Glutamatergic neuron (in vitro differentiated cells): ENCODE results near the gene ALPK3. TPM values are rescaled to one million over a fixed set of nuclear protein-coding genes. Genes with fewer than 3 reads are reported as not detected.

Experiments used
- DNase-seq: peaks from one replicate; pipeline ENCODE4 v3.0.0; 2022
- H3K27ac Mint-ChIP-seq: one replicate; pipeline ENCODE4 v1.8.0; 2020; ENCODE audit warnings: mild to moderate bottlenecking, mixed read lengths, inconsistent platforms; ENCODE audit not compliant: unreplicated experiment
- H3K27me3 Mint-ChIP-seq: one replicate; pipeline ENCODE4 v1.8.0; 2020; ENCODE audit warnings: mild to moderate bottlenecking, moderate library complexity, mixed read lengths, inconsistent platforms; ENCODE audit not compliant: unreplicated experiment
- H3K36me3 Mint-ChIP-seq: one replicate; pipeline ENCODE4 v1.8.0; 2020; ENCODE audit warnings: mild to moderate bottlenecking, mixed read lengths, inconsistent platforms; ENCODE audit not compliant: unreplicated experiment
- H3K4me1 Mint-ChIP-seq: one replicate; pipeline ENCODE4 v1.8.0; 2020; ENCODE audit warnings: mild to moderate bottlenecking, low read depth, mixed read lengths, inconsistent platforms; ENCODE audit not compliant: unreplicated experiment
- H3K4me3 Mint-ChIP-seq: one replicate; pipeline ENCODE4 v1.8.0; 2020; ENCODE audit warnings: mild to moderate bottlenecking, mixed read lengths, inconsistent platforms; ENCODE audit not compliant: unreplicated experiment
- H3K9me3 Mint-ChIP-seq: one replicate; pipeline ENCODE4 v1.8.0; 2020; ENCODE audit warnings: mild to moderate bottlenecking, moderate library complexity, mixed read lengths, inconsistent platforms; ENCODE audit not compliant: unreplicated experiment
- CTCF ChIP-seq: fragments of 200-600 bp; sonication (generic); IDR thresholded peaks from one replicate; pipeline ENCODE4 v1.5.0; 2021; ENCODE audit not compliant: partially characterized antibody, unreplicated experiment
- total RNA-seq: library from RNA; stranded (reverse); fragmentation: NEBNext Ultra II Directional; extraction: Animal tissue kit (Norgen Biotek cat#: 25700); gene quantifications from one replicate; pipeline ENCODE4 v1.2.1, GENCODE V29; 2021; ENCODE audit not compliant: unreplicated experiment

The ALPK3 gene
- total RNA-seq, 1 donor from 2014 or later = 6.8 TPM

GRCh38 chr15:84862214-84862975 lies 45.2 kb downstream of the ALPK3 start:
- TF ChIP-seq CTCF = no peak
- Mint-ChIP-seq H3K36me3 (no peaks in the 10 kb centered on the region), H3K4me1 (peaks cover 11% of the 10 kb centered on the region), H3K9me3 (peaks cover 3% of the 10 kb centered on the region), H3K27ac (no peak overlapping the region), H3K4me3 (no peak overlapping the region), H3K27me3 (peaks cover 2% of the 10 kb centered on the region)
- DNase-seq = no peak

DNA sequence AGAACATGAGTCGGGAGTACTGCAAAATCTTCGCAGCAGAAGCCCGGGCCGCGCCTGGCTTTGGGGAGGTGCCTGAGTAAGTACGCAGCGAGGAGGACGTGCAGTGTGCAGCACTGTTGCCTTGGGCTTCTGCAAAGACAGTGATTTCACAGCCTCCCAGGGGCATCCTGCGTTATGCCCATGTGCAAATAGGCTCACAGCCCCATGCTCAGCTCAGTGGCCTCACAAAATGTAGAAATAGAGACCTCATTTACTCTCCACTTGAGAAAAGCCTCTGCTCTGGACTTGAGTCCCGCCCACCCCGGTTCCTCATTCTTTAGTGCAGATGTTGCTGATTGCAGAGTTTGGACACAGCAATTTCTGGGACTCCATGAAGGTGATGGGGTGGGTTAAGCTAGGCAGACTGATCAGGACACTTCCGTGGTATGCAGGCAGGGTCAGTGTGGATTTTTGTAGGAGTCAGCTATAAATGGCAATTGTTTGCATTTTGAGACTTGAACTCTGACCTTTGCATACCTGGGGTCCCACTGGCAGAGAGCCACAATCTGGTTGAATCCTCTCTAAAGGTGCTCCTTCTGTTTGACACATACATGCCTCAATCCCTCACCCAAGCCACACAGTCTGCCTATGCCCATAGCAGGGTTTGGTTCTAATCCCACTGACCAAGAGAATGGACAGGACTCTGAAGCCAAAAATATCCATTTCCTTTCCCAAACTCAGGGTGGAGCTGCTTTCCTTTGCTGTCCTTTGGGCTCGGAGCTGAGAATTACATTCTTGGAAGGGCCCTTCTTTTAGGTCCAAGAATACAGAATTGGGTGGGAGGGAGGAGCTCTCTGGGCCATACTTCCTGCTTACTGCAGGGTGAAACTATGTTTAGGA lies 46.6 kb downstream of the ALPK3 start:
- H3K36me3 Mint-ChIP-seq = peaks cover under 1% of the 10 kb centered on the region

DNA sequence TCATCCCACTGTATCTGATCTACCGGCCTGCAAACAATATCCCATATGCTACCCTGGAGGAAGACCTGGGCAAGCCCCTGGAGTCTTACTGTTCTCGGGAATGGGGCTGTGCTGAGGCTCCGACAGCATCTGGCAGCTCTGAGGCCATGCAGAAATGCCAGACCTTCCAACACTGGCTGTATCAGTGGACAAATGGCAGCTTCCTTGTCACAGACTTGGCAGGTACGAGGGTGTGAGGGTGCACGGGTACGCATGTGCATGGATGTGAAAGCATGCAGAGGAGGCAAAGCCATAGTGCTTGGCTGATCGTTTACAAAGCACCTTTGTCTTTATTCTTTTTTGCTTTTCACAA lies 47.3 kb downstream of the ALPK3 start:
- no peak for TF ChIP-seq CTCF
- Mint-ChIP-seq H3K4me1 (peaks cover 14% of the 10 kb centered on the region), H3K9me3 (peaks cover 3% of the 10 kb centered on the region), H3K36me3 (peaks cover 4% of the 10 kb centered on the region), H3K27ac (no peak overlapping the region), H3K27me3 (peaks cover 4% of the 10 kb centered on the region), H3K4me3 (no peak overlapping the region)
- DNase-seq = no peak

More for the DNA sequence above, 46.6 kb downstream of the ALPK3 start:
- no peak for TF ChIP-seq CTCF
- no peak for DNase-seq
- Mint-ChIP-seq H3K4me3 (no peak overlapping the region), H3K9me3 (peaks cover 3% of the 10 kb centered on the region), H3K27me3 (peaks cover 2% of the 10 kb centered on the region), H3K4me1 (peaks cover 12% of the 10 kb centered on the region), H3K27ac (no peak overlapping the region)

- H3K27ac Mint-ChIP-seq = peak overlapping the region; percentile 13
- H3K4me1 Mint-ChIP-seq = peaks cover 14% of the 10 kb centered on the region
- H3K36me3 Mint-ChIP-seq = peaks cover 4% of the 10 kb centered on the region
- peaks cover 4% of the 10 kb centered on the region for H3K27me3 Mint-ChIP-seq
- no peak for DNase-seq
- peaks cover 3% of the 10 kb centered on the region for H3K9me3 Mint-ChIP-seq
- no peak for TF ChIP-seq CTCF
- H3K4me3 Mint-ChIP-seq = no peak overlapping the region
These were observed 48.0 kb downstream of the ALPK3 start for GRCh38 chr15:84865074-84865569.
